ENCODE results near the gene ACVR1B.

DNA sequence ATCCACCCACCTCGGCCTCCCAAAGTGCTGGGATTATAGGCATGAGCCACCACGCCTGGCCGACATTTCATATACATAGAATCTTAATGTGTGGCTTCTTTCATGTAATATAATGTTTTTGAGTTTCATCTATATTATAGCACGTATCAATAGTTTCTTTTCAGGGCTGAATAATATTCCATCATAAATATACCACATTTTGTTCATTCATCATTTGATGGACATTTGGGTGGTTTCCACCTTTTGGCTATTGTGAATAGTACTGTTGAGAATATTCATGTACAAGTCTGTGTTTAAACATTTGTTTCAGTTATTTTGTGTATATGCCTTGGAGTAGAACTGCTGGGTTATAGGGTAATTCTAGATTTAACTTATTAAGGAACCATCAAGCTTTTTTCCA lies 12.0 kb downstream of the ACVR1B start:
- TF ChIP-seq, protein P1, sequence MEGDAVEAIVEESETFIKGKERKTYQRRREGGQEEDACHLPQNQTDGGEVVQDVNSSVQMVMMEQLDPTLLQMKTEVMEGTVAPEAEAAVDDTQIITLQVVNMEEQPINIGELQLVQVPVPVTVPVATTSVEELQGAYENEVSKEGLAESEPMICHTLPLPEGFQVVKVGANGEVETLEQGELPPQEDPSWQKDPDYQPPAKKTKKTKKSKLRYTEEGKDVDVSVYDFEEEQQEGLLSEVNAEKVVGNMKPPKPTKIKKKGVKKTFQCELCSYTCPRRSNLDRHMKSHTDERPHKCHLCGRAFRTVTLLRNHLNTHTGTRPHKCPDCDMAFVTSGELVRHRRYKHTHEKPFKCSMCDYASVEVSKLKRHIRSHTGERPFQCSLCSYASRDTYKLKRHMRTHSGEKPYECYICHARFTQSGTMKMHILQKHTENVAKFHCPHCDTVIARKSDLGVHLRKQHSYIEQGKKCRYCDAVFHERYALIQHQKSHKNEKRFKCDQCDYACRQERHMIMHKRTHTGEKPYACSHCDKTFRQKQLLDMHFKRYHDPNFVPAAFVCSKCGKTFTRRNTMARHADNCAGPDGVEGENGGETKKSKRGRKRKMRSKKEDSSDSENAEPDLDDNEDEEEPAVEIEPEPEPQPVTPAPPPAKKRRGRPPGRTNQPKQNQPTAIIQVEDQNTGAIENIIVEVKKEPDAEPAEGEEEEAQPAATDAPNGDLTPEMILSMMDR (IDR thresholded peaks at IDR 0.05; ENCODE audit: low read depth, low read length): no peak
- TF ChIP-seq POLR2A (IDR thresholded peaks at IDR 0.05; ENCODE audit: extremely low read depth, insufficient read length) (no peak), MYC (IDR thresholded peaks at IDR 0.05; ENCODE audit: low read depth, low read length) (no peak)
- TF ChIP-seq, protein P2, sequence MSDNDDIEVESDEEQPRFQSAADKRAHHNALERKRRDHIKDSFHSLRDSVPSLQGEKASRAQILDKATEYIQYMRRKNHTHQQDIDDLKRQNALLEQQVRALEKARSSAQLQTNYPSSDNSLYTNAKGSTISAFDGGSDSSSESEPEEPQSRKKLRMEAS (IDR thresholded peaks at IDR 0.05; ENCODE audit: low read depth, low read length): no peak
